HepG2 (cell line): ENCODE data around the gene SEMA4B. TPM values are rescaled to one million over a fixed set of nuclear protein-coding genes. Genes with fewer than 3 reads are reported as not detected.

Experiments used
- AHR ChIP-seq: IDR thresholded peaks from 2 replicates; pipeline ENCODE4 v1.6.1; 2018; ENCODE audit warnings: missing genetic modification reagents, missing compliant biosample characterization
- DR1 ChIP-seq: sonication (generic); formaldehyde crosslinking; IDR thresholded peaks from 2 replicates; pipeline ENCODE4 v1.8.0; 2021; ENCODE audit warnings: mild to moderate bottlenecking, missing genetic modification reagents, inconsistent platforms
- ESRRA ChIP-seq: sonication (generic); formaldehyde crosslinking; IDR thresholded peaks from 2 replicates; pipeline ENCODE4 v1.5.1; 2020; ENCODE audit warnings: mild to moderate bottlenecking, low read depth, missing genetic modification reagents
- HNF1B ChIP-seq: sonication (generic); formaldehyde crosslinking; IDR thresholded peaks from 2 replicates; pipeline ENCODE4 v1.5.1; 2020; ENCODE audit warnings: mild to moderate bottlenecking, moderate library complexity, missing genetic modification reagents
- HNRNPUL1 ChIP-seq: fragments of 200-400 bp; formaldehyde crosslinking; IDR thresholded peaks from 2 replicates; pipeline ENCODE4 v1.6.1; 2017; ENCODE audit warnings: low read depth, mild to moderate bottlenecking, low read length, moderate library complexity
- MBNL3 ChIP-seq: fragments of 250-450 bp; sonication (Bioruptor Pico); conservative IDR thresholded peaks from 2 replicates; pipeline ENCODE4 v1.8.0; 2022; ENCODE audit warnings: mild to moderate bottlenecking, inconsistent platforms
- RFX3 ChIP-seq: IDR thresholded peaks from 2 replicates; pipeline ENCODE4 v1.6.1; 2016; ENCODE audit warnings: missing biosample characterization, missing genetic modification reagents
- SATB2 ChIP-seq: sonication (generic); formaldehyde crosslinking; IDR thresholded peaks from 2 replicates; pipeline ENCODE4 v1.5.0; 2020; ENCODE audit warnings: missing genetic modification reagents
- SP5 ChIP-seq: IDR thresholded peaks from 2 replicates; pipeline ENCODE4 v1.6.1; 2016; ENCODE audit warnings: low read depth, borderline replicate concordance
- SSRP1 ChIP-seq: IDR thresholded peaks from 2 replicates; pipeline ENCODE4 v1.6.1; 2016; ENCODE audit warnings: control low read depth
- ZBTB43 ChIP-seq: sonication (generic); formaldehyde crosslinking; conservative IDR thresholded peaks from 2 replicates; pipeline ENCODE4 v1.4.0; 2020; ENCODE audit warnings: missing genetic modification reagents
- ZMAT5 ChIP-seq: sonication (generic); formaldehyde crosslinking; IDR thresholded peaks from 2 replicates; pipeline ENCODE4 v1.5.0; 2020; ENCODE audit warnings: mild to moderate bottlenecking, low read depth, missing genetic modification reagents, borderline replicate concordance
- ZMYM3 ChIP-seq: sonication (generic); formaldehyde crosslinking; IDR thresholded peaks from 2 replicates; pipeline ENCODE4 v1.5.1; 2020; ENCODE audit warnings: mild to moderate bottlenecking, missing genetic modification reagents
- ZNF160 ChIP-seq: sonication (generic); formaldehyde crosslinking; IDR thresholded peaks from 2 replicates; pipeline ENCODE4 v1.8.0; 2022; ENCODE audit warnings: mild to moderate bottlenecking, inconsistent platforms, missing genetic modification reagents
- ZNF256 ChIP-seq: sonication (generic); formaldehyde crosslinking; conservative IDR thresholded peaks from 2 replicates; pipeline ENCODE4 v1.4.0; 2020; ENCODE audit warnings: missing genetic modification reagents
- ZNF350 ChIP-seq: sonication (generic); formaldehyde crosslinking; IDR thresholded peaks from 2 replicates; pipeline ENCODE4 v1.4.0; 2020; ENCODE audit warnings: mild to moderate bottlenecking, low read depth, missing genetic modification reagents, borderline replicate concordance
- ZNF557 ChIP-seq: sonication (generic); formaldehyde crosslinking; IDR thresholded peaks from 2 replicates; pipeline ENCODE4 v1.4.0; 2020; ENCODE audit warnings: missing genetic modification reagents
- ZNF558 ChIP-seq: sonication (generic); formaldehyde crosslinking; IDR thresholded peaks from 2 replicates; pipeline ENCODE4 v1.9.0; 2022; ENCODE audit warnings: mild to moderate bottlenecking, missing genetic modification reagents, borderline replicate concordance
- ZNF652 ChIP-seq: IDR thresholded peaks from 2 replicates; pipeline ENCODE4 v1.6.1; 2016; ENCODE audit warnings: low read depth, borderline replicate concordance
- ZNF747 ChIP-seq: sonication (generic); formaldehyde crosslinking; IDR thresholded peaks from 2 replicates; pipeline ENCODE4 v1.8.1; 2023; ENCODE audit warnings: missing genetic modification reagents, mild to moderate bottlenecking, borderline replicate concordance
- ZSCAN22 ChIP-seq: sonication (generic); formaldehyde crosslinking; IDR thresholded peaks from 2 replicates; pipeline ENCODE4 v1.4.0; 2020; ENCODE audit warnings: mild to moderate bottlenecking, missing genetic modification reagents
- polyA plus RNA-seq, 8 experiments: library from polyadenylated mRNA; depleted of rRNA in 3 of 8; stranded (reverse) in 7 of 8; unstranded in 1 of 8; fragments of >200 nt; fragmentation: Illumina TruSeq in 4 of 8; extraction: Trizol in 4 of 8; gene quantifications; 2 replicates each; pipeline versions ENCODE4 v1.2.1 to v1.2.3, GENCODE V29; 2011 to 2016; ENCODE audit warnings: low read depth in 4 of 8, missing spikeins in 1 of 8, mixed read lengths in 1 of 8; ENCODE audit not compliant: insufficient read depth in 1 of 8
- total RNA-seq, 5 experiments: library from RNA; depleted of rRNA; stranded (reverse); fragments of >200 nt; fragmentation: Illumina TruSeq; extraction: Trizol; gene quantifications; 2 replicates each; pipeline ENCODE4 v1.2.3, GENCODE V29; 2016; ENCODE audit warnings: low read depth in 1 of 5
- TF ChIP-seq, protein P1 (sequence below): sonication (generic); formaldehyde crosslinking; IDR thresholded peaks from 2 replicates; pipeline ENCODE4 v1.5.0; 2020; ENCODE audit warnings: mild to moderate bottlenecking, missing genetic modification reagents, moderate library complexity
- TF ChIP-seq, protein P2 (sequence below): sonication (generic); IDR thresholded peaks from 2 replicates; pipeline ENCODE4 v1.6.1; 2016; ENCODE audit warnings: low read depth, borderline replicate concordance

SEMA4B gene
- total and polyA plus RNA-seq, 2 of the 13 experiments (the other 11 are each of a cell fraction or from before 2014, with no cell fraction given) = 2.1 to 17.0 TPM

GRCh38 chr15:90165659-90166489, 35.3 kb upstream of the SEMA4B start (continued):
- TF ChIP-seq, protein P1, sequence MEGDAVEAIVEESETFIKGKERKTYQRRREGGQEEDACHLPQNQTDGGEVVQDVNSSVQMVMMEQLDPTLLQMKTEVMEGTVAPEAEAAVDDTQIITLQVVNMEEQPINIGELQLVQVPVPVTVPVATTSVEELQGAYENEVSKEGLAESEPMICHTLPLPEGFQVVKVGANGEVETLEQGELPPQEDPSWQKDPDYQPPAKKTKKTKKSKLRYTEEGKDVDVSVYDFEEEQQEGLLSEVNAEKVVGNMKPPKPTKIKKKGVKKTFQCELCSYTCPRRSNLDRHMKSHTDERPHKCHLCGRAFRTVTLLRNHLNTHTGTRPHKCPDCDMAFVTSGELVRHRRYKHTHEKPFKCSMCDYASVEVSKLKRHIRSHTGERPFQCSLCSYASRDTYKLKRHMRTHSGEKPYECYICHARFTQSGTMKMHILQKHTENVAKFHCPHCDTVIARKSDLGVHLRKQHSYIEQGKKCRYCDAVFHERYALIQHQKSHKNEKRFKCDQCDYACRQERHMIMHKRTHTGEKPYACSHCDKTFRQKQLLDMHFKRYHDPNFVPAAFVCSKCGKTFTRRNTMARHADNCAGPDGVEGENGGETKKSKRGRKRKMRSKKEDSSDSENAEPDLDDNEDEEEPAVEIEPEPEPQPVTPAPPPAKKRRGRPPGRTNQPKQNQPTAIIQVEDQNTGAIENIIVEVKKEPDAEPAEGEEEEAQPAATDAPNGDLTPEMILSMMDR (CRISPR knock-in tag) = peak; percentile 21; the same call in 1 of the 2 replicates
- TF ChIP-seq ZNF558 (CRISPR knock-in tag) = no peak
- TF ChIP-seq ZNF256 (CRISPR knock-in tag) = no peak
- peak; percentile 83 for TF ChIP-seq ZMYM3 (CRISPR knock-in tag)
- TF ChIP-seq, protein P2, sequence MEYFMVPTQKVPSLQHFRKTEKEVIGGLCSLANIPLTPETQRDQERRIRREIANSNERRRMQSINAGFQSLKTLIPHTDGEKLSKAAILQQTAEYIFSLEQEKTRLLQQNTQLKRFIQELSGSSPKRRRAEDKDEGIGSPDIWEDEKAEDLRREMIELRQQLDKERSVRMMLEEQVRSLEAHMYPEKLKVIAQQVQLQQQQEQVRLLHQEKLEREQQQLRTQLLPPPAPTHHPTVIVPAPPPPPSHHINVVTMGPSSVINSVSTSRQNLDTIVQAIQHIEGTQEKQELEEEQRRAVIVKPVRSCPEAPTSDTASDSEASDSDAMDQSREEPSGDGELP = peak; percentile 90
- TF ChIP-seq HNF1B (CRISPR knock-in tag) = peak; percentile 96; the same call in 1 of the 2 replicates
- TF ChIP-seq HNRNPUL1 = no peak
- TF ChIP-seq ZNF160 (CRISPR knock-in tag) = peak; percentile 27; the same call in 1 of the 2 replicates
- no peak for TF ChIP-seq ZNF747 (CRISPR knock-in tag)
- TF ChIP-seq MBNL3 (CRISPR knock-in tag) = no peak
- TF ChIP-seq ZNF557 = no peak
- TF ChIP-seq SP5 (CRISPR knock-in tag) = peak; percentile 96
- peak; percentile 71 for TF ChIP-seq ZNF350 (CRISPR knock-in tag)
- TF ChIP-seq AHR = no peak
- TF ChIP-seq RFX3 (CRISPR knock-in tag) = no peak
- TF ChIP-seq DR1 (CRISPR knock-in tag) = no peak
- no peak for TF ChIP-seq SATB2 (CRISPR knock-in tag)
- TF ChIP-seq ESRRA = peak; percentile 50; the same call in 1 of the 2 replicates
- TF ChIP-seq SSRP1 = peak; percentile 77; the same call in 1 of the 2 replicates
- peak; percentile 72; the same call in 1 of the 2 replicates for TF ChIP-seq ZNF652 (CRISPR knock-in tag)
- no peak for TF ChIP-seq ZMAT5 (CRISPR knock-in tag)
- no peak; the same call in 1 of the 2 replicates for TF ChIP-seq ZBTB43 (CRISPR knock-in tag)
- TF ChIP-seq ZSCAN22 = no peak
